GM12874 (cell line): ENCODE results near the gene MINDY4.

ENCODE experiments used
- CTCF ChIP-seq: IDR thresholded peaks from 2 replicates; pipeline ENCODE4 v1.5.1; 2011; ENCODE audit warnings: low read depth, mild to moderate bottlenecking, control low read depth, low read length, moderate library complexity; ENCODE audit not compliant: insufficient read depth

MINDY4 gene

GRCh38 chr7:30771174-30771879 is at the start of gene MINDY4:
Gene MINDY4 (plus strand): TSS chr7:30771417. CDS start chr7:30771494, 77 bp downstream.
- TF ChIP-seq CTCF, result no peak

GRCh38 chr7:30722187-30722586 is 49.0 kb upstream of the MINDY4 start:
- TF ChIP-seq CTCF, result no peak

GRCh38 chr7:30722671-30723070 is 48.5 kb upstream of the MINDY4 start:
- TF ChIP-seq CTCF, result no peak

GRCh38 chr7:30723776-30724175 is 47.4 kb upstream of the MINDY4 start:
- TF ChIP-seq CTCF, result no peak

GRCh38 chr7:30726296-30727006 is 44.8 kb upstream of the MINDY4 start:
- no peak for TF ChIP-seq CTCF

- TF ChIP-seq CTCF, result no peak
These were observed 43.9 kb upstream of the MINDY4 start for GRCh38 chr7:30727061-30727945.

GRCh38 chr7:30728591-30729100 is 42.6 kb upstream of the MINDY4 start:
- TF ChIP-seq CTCF, result no peak
